GM19193 (cell line): ENCODE results near the gene SERINC4.

Experiments used
- POLR2A ChIP-seq: IDR thresholded peaks from 4 replicates; pipeline ENCODE4 v1.6.1; 2011; ENCODE audit not compliant: insufficient read depth, insufficient read length; ENCODE audit errors: extremely low read depth

Gene SERINC4

DNA sequence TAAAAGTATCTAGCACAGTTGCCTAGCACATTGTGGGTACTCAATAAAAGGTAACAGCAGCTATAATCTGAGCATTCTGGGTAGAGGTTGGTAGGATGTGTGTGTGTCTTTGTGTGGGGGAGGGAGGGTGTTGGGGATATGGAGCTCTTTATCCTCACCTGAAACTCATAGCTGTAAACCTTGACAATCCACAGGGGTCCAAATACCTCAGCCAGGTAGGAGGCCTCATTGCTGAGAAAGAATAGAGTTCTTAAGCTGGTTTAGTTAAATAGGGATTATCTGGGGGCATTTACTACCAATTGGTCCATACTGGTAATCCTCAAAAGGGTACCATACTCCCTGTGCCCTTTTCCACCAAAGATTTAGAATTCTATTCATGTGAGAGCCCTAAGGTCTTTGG, 4.0 kb downstream of the SERINC4 start:
- no peak for TF ChIP-seq POLR2A

DNA sequence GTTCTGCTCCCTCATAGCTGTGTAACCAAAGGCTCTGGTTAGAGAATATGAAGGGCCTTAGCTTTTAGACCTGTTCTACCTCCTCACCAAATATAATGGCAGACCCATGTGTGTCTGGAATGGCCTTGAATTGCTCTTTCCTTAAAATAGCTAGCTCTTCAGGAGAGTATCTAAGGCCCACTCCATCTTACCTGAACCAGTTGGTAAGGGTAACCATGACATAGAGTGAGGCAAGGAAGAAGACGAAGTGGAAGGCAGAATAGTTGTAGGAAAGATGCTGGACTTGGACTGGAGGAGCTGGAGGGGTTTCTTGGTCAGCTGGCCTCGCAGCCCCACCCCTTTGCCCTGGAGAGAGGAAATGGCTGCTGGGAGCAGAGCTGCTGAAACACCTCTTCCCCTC, 4.8 kb downstream of the SERINC4 start:
- TF ChIP-seq POLR2A: no peak

DNA sequence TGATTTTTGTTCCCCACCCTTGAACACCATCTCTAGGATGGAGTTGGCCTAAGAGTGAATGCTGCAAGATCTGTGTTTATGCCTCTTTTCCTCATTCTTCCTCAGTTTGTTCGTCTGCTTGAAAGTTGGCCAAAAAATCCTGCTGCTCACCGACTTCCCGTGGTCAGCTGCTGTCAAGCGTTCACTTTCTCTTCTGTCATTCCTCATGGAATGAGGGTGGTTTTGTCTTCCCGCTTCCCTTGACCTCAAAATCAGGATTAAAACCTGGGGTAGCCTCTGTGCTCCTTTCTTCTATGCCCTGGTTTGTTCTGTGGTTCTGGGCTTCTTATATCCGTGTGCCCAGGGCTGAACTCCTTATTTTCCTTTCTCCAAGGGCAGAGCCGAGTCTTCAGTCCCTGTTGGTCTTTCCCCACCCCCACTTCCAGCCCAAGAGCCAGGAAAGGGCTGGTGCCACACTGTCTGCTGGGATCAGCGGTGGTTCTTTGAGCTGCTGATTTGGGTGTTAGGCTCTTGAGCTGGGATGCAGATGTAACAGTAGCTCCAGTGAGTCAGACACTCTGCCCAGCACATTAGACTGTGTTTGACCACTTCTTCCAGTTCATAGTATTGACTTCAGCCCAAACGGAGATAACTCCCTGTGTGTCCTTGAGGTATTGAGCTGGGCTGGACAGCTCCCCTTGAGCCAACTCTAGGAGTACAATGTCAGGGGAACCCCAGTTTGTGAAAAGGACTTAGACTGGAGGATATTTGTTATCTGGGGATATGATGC, 5.6 kb downstream of the SERINC4 start:
- no peak for TF ChIP-seq POLR2A

DNA sequence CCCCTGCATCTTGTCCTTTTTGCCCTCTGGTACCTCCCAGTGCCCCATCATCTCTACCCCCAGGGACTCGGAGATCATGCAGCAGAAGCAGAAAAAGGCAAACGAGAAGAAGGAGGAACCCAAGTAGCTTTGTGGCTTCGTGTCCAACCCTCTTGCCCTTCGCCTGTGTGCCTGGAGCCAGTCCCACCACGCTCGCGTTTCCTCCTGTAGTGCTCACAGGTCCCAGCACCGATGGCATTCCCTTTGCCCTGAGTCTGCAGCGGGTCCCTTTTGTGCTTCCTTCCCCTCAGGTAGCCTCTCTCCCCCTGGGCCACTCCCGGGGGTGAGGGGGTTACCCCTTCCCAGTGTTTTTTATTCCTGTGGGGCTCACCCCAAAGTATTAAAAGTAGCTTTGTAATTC, 6.4 kb downstream of the SERINC4 start:
- TF ChIP-seq POLR2A: no peak

DNA sequence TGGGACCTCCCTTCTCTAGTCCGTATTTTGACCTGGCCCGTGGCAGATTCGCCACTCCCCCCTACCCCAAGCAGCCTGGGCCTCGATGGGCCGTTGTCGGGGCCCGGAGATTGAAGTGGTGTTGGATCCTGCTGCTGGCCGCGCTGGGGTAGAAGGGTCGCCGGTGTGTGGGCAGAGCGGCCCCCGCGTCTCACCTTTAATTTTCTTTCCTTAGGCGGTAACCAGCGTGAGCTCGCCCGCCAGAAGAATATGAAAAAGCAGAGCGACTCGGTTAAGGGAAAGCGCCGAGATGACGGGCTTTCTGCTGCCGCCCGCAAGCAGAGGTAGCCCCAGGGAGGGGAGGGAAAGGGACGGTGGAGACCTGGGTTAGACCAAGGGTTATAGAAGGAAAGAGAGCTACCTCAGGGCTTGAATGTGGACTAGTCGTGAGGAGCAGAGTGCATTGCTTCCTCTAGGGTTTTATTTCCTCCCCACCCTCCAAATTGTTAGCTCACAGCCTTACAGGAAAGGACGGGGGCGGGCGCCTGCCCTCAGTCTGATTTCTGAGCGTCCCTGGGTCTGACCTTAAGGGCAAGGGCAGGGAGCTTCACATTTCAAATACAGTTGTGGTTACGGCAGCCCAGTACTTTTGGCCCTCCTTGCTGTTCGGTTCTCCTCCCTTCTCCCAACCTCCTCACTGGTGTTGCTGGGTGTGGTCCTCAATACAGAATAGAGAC, 7.1 kb downstream of the SERINC4 start:
- no peak for TF ChIP-seq POLR2A

DNA sequence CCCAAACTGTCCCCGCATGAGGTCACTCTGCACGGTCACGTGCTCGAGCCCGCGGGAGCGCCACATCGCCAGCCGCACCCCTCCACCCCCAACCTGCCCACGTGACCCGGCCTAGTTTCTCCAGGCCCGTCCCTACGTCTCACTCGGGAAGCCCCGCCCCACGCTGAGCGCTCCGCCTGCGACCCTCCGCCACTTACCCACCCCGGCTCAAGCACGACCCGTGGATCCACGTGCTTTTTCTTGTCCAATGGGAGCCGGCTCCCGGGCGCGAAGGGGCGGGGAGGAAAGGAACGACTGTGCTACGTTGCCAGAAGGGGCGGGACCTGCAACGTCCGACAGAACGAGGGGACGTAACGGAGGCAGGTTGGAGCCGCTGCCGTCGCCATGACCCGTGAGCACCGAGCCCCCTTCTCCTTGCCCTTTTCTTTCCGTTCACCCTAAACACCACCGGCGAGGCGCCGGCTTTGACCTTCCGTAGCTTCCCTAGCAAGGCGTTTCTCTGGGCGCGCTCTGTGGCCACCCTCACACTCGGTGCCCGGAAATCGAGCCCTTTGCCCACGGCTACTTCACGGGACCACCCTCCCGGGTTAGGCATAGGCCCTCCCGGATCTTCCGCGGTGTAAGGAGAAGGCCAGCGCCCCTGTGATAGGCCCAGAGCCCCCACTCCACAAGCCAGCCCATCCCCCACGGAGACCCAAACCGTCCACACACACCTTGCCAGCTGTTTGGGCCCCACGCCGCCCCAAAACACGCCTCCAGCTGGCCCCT, 7.8 kb downstream of the SERINC4 start, which contains the start of gene SERF2:
Gene SERF2 (plus strand): TSS at position 328 of the 768 bp plus-strand sequence. CDS start 57 bp downstream, at position 385.
- peak; percentile 95 for TF ChIP-seq POLR2A

DNA sequence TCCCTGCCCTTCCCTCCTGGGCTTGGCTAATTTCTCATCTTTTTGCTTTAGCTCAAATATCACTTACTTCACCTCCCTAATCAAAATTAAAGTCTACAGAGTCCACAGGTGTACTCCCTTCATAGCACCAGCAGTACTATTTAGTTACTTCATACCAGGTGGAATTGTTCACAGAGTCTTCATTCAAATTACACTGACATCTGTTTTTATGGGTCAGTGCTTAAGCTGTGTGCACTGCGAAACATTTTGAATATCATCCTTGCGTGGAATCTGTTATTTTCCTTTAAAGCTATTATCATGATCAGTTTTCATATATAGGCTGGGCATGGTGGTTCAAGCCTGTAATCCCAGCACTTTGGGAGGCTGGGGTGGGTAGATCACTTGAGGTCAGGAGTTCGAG, 10.6 kb downstream of the SERINC4 start:
- TF ChIP-seq POLR2A: no peak

DNA sequence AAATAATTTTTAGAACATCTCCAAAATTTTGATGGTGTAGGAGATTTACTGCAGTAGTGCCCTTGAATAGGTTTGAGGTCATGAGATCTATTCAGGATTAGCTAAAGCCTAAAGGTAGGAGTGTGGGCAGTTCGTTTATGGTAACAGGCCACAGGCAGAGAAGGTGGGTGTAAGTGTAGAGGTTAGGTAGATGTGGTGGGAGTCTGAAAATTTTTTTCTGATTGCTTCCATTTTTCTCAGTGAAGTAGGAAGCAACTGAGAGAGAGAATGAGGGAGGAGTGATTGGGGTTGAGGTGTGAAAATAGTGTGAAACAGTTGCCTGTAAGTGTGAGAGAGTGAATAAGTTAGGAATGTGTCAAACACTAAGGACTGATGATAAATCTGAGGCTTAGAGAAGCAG, 21.0 kb downstream of the SERINC4 start:
- no peak for TF ChIP-seq POLR2A

DNA sequence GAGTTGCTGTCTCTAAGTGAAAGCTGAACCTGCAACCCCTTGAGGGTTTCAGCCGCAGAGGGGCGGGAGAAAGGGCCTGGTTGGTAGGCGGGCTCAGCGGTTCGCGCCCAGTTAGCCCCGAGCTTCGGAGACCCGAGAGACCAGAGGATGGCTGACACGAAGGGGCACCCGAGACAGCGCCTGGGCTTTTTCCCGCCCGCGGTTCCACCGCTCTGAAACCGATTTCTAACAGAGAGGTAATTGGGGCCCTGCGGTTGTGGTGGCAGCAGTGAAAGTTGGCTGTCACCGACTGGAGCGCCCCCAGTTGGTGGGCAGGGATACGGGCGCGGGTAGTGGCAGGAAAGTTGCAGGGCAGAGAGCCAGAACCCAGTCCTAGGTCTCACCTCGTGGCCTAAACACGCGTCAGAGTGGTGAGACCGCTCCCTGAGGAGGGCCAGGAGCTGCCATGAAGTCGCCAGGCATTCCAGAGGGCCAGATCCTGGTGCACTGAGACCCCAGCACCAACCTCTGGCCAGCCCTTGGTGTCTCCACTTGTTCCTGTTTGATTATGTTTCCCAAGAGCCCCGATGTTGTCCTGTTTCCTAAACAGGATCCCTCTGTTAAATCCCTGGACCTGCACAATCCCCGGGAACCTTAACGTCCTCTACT, 22.6 kb downstream of the SERINC4 start:
- no peak for TF ChIP-seq POLR2A

DNA sequence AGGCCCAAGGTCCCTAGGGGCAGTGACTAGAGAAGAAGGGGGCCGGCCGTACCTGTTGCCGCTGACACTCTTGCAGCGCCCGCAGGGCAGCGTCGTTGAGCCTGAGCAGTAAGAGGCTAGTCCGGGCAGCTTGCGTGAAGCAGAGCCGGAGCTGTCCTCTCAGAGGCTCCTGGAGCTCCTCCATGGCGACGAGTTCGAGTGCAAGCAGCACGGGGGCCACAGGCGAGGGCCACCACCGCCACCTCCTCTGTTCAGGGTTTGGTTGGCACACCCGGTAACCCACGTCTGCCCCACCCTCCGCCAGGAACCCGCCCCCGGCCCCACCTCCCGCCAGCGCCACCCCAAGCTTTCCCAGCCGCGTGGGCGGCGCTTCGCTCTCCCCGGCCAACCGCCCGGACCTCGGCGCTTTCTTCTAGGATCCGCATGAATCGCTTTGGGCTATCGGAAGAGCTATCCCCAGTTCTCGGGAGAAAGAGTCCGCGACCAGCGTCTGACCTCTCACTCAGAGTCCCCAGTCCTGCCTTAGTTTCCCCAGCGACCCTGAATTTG, 23.2 kb downstream of the SERINC4 start, which contains the start of gene ELL3:
Gene ELL3 (minus strand): TSS at position 249 of the 549 bp plus-strand sequence. CDS start 65 bp downstream, at position 184.
- peak; percentile 48 for TF ChIP-seq POLR2A

DNA sequence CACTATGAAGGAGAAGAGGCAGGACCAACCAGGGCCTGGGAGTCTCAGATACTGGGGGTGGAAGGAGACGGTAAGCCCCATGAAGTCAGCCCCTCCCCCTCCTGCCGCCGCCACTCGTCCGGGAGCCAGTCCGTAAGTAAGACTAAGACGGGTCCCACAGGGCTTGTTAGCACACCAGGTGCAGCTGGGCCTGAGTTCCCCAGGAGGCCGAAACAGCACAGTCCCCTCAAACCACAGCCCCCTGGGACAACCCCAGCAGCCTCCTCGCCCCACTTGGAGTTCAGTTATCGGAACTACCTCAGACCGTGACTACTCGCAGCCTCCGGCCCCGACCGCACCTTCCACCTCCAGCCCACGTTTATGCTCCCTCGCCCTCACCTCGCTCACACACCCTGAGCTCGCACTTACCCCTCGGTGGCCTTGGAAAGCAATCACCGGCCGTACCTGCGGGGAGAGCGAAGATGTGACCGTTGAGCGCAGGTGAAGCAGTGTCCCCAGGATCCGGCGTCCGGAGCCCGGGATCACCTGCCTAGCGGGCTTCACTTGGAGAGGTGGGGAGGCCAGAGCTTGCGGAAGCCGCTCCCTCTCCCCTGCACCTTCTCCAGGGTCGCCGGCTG, 23.8 kb downstream of the SERINC4 start:
- TF ChIP-seq POLR2A: peak; percentile 45

DNA sequence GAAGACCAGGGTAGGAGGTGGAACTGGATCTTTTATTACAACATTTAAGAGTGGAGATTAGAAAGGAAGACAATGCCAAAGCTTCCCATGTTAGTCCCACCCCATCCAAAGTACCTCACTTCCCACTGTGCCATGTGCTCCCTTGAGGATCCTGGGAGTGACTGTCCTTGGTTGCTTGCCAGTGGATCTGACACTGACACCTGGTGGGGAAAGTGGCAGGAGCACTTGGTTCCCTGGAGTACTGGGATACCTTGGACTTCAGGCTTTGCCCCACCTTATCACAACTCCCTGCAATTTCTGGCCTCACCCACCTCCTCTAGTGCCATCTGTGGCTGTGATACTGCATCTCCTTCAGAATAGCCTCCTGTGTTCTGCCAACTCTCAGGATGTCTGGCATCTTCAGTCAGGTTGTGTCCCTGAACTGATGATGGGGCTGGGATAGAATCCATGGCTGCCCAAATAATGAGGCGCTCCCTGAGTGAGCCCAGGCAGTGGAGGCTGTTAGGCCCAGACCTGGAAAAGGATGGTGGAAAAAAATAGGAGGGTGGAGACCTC, 24.5 kb downstream of the SERINC4 start:
- TF ChIP-seq POLR2A: peak; percentile 32

DNA sequence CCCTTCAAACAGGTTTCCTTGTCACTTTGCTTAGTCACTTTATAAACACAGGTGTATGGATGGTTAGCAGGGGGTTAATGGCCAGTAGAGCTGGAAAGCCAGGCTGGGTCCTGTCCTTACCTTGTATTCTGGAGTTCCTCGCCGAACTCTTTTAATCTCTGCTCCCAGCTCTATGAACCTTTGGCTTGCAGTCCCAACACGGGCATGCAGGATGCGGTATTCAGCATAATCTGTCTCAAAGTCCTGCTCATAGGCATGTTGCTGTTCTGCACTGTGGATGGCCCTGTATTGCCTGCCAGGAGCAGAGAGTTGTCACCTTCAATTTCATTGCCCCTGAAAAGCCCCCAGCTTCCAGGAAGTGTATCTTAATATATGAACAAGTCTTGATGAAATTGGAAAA, 26.0 kb downstream of the SERINC4 start:
- TF ChIP-seq POLR2A: no peak

DNA sequence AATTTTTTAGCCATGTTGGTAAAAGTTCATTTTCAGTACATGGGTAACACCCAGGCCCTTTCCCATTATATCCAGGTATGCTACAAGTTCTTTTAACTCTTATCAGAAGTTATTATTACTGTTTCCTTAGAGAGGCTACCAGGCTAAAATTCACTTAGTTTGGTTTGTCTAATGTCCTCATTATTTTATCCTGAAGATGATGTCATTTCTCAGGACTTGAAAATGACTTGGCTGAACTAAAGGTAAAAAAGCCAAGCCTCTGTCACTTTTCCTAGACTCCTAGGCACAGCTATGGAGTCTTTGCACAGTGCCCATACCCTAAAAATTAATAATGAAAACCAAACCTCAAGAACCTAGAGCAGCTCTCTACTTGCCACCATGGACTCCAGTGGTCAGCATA, 27.4 kb downstream of the SERINC4 start:
- TF ChIP-seq POLR2A: no peak

DNA sequence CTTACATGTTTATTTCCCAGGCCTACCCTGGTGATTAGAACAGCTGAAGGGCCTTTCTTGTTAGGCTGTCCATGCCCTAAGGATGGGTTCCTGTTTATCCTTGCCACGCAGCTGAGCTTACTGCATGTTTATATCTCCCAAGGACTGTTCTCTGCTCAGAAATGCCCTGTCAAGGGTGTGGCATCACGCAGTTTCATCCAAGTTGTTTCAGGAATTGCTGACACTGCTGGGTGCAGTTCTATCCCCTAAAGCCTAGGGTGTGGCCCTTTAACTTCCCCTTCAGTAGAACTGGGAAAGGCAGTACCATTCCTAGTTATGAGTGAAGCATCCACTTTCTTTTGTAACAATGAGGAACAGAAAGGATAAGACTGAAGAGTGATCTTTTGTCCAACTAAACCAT, 28.2 kb downstream of the SERINC4 start:
- TF ChIP-seq POLR2A: no peak
